ENCODE results near the gene AP5Z1.

DNA sequence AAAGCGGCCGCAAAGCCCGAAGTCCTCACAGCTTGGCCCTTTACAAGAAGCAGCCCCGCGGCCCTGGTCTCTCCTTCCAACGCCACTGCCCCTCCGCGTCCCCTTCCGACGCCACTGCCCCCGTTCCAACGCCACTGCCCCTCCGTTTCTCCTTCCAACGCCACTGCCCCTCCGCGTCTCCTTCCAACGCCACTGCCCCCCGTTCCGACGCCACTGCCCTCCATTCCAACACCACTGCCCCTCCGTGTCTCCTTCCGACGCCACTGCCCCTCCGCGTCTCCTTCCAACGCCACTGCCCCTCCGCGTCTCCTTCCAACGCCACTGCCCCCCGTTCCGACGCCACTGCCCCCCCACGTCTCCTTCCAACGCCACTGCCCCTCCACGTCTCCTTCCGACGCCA lies 33.1 kb downstream of the AP5Z1 start:
- TF ChIP-seq, protein P1, sequence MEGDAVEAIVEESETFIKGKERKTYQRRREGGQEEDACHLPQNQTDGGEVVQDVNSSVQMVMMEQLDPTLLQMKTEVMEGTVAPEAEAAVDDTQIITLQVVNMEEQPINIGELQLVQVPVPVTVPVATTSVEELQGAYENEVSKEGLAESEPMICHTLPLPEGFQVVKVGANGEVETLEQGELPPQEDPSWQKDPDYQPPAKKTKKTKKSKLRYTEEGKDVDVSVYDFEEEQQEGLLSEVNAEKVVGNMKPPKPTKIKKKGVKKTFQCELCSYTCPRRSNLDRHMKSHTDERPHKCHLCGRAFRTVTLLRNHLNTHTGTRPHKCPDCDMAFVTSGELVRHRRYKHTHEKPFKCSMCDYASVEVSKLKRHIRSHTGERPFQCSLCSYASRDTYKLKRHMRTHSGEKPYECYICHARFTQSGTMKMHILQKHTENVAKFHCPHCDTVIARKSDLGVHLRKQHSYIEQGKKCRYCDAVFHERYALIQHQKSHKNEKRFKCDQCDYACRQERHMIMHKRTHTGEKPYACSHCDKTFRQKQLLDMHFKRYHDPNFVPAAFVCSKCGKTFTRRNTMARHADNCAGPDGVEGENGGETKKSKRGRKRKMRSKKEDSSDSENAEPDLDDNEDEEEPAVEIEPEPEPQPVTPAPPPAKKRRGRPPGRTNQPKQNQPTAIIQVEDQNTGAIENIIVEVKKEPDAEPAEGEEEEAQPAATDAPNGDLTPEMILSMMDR (IDR thresholded peaks at IDR 0.05): no peak
- TF ChIP-seq POLR2A (IDR thresholded peaks at IDR 0.05): no peak

All from body of pancreas (tissue), 4 donors.